ENCODE measurements around the gene ELOA. TPM values are rescaled to one million over a fixed set of nuclear protein-coding genes. Genes with fewer than 3 reads are reported as not detected.

Gene ELOA
- total RNA-seq, 1 donor from 2014 or later: 25.5 TPM

- H3K27me3 ChIP-seq: no peaks in the 10 kb centered on the region
- H3K4me1 ChIP-seq: peaks cover 47% of the 10 kb centered on the region
- no peak overlapping the region for H3K27ac ChIP-seq
- TF ChIP-seq POLR2A (IDR thresholded peaks at IDR 0.05) (no peak), POLR2AphosphoS5 (IDR thresholded peaks at IDR 0.05; ENCODE audit: insufficient read depth in 1 of 2, low read depth in 1 of 2) (no peak), CTCF (IDR thresholded peaks at IDR 0.05) (no peak)
- H3K36me3 ChIP-seq: peaks cover 0 to 23% of the 10 kb centered on the region in 2 donors
- intact Hi-C loops (cut with DNase I): loop anchor here (10.0 kb wide), 1 partner anchor 68 kb away; the partner anchor contains the start of gene FUCA1
- DNase-seq (ENCODE audit: extremely low spot score in 2 of 2): no peak
- H3K9me3 ChIP-seq: no peaks in the 10 kb centered on the region
- no peak overlapping the region for H3K4me3 ChIP-seq
Measured at GRCh38 chr1:23796466-23797271, 53.4 kb downstream of the ELOA start.

GRCh38 chr1:23797478-23798448 lies 54.5 kb downstream of the ELOA start:
- DNase-seq (ENCODE audit: extremely low spot score in 2 of 2): no peak
- TF ChIP-seq POLR2A (IDR thresholded peaks at IDR 0.05) (no peak), CTCF (IDR thresholded peaks at IDR 0.05) (no peak), POLR2AphosphoS5 (IDR thresholded peaks at IDR 0.05; ENCODE audit: insufficient read depth in 1 of 2, low read depth in 1 of 2) (no peak)
- no peaks in the 10 kb centered on the region for H3K27me3 ChIP-seq
- H3K4me1 ChIP-seq: peaks cover 37% of the 10 kb centered on the region
- H3K4me3 ChIP-seq: no peak overlapping the region
- peaks cover 0 to 23% of the 10 kb centered on the region in 2 donors for H3K36me3 ChIP-seq
- H3K9me3 ChIP-seq: no peaks in the 10 kb centered on the region
- H3K27ac ChIP-seq: no peak overlapping the region
- intact Hi-C loops (cut with DNase I): loop anchor here (10.0 kb wide), 1 partner anchor 67 kb away; the partner anchor contains the start of gene FUCA1

GRCh38 chr1:23798662-23799142 lies 55.4 kb downstream of the ELOA start:
- H3K27me3 ChIP-seq: no peaks in the 10 kb centered on the region
- H3K9me3 ChIP-seq: no peaks in the 10 kb centered on the region
- intact Hi-C loops (cut with DNase I): loop anchor here (10.0 kb wide), 1 partner anchor 66 kb away; the partner anchor contains the start of gene FUCA1
- DNase-seq (ENCODE audit: extremely low spot score in 2 of 2): no peak
- H3K27ac ChIP-seq: peak overlapping the region; percentile 77
- H3K4me3 ChIP-seq: peak overlapping the region; percentile 78 to 97
- H3K4me1 ChIP-seq: peaks cover 28% of the 10 kb centered on the region
- peaks cover 0 to 25% of the 10 kb centered on the region in 2 donors for H3K36me3 ChIP-seq
- TF ChIP-seq CTCF (IDR thresholded peaks at IDR 0.05) (no peak), POLR2A (IDR thresholded peaks at IDR 0.05) (no peak), POLR2AphosphoS5 (IDR thresholded peaks at IDR 0.05; ENCODE audit: insufficient read depth in 1 of 2, low read depth in 1 of 2) (no peak)

- Histone ChIP-seq H3K4me3 (peak overlapping the region; percentile 78 to 97), H3K27me3 (no peaks in the 10 kb centered on the region), H3K36me3 (peaks cover 0 to 29% of the 10 kb centered on the region in 2 donors), H3K27ac (peak overlapping the region; percentile 77), H3K4me1 (peaks cover 26% of the 10 kb centered on the region), H3K9me3 (no peaks in the 10 kb centered on the region)
- no peak for TF ChIP-seq CTCF (IDR thresholded peaks at IDR 0.05)
- no peak for TF ChIP-seq POLR2A (IDR thresholded peaks at IDR 0.05)
- TF ChIP-seq POLR2AphosphoS5 (IDR thresholded peaks at IDR 0.05; ENCODE audit: insufficient read depth in 1 of 2, low read depth in 1 of 2): no peak
- DNase-seq (ENCODE audit: extremely low spot score in 2 of 2): no peak
- intact Hi-C loops (cut with DNase I): loop anchor here (10.0 kb wide), 1 partner anchor 66 kb away; the partner anchor contains the start of gene FUCA1
Measured at GRCh38 chr1:23799255-23799569, 55.9 kb downstream of the ELOA start.

All from vagina (tissue), 2 donors.